Panc1 (cell line): ENCODE measurements around the gene PCNX2.

Source experiments
- CTCF ChIP-seq: fragments of 450-650 bp; IDR thresholded peaks from 2 replicates; pipeline ENCODE4 v1.5.1; 2017; ENCODE audit warnings: mild to moderate bottlenecking
- POLR2AphosphoS5 ChIP-seq: IDR thresholded peaks from 2 replicates; pipeline ENCODE4 v1.6.1; 2012; ENCODE audit warnings: mild to moderate bottlenecking, low read depth, low read length, moderate library complexity
- REST ChIP-seq, 2 experiments: IDR thresholded peaks; 2 replicates each; pipeline ENCODE4 v1.6.1; 2011 to 2012; ENCODE audit warnings: low read depth in 2 of 2, control low read depth in 1 of 2, low read length in 1 of 2, mild to moderate bottlenecking in 1 of 2, moderate library complexity in 1 of 2; ENCODE audit not compliant: insufficient read depth in 1 of 2
- TCF7L2 ChIP-seq: IDR thresholded peaks from 2 replicates; pipeline ENCODE4 v1.6.1; 2011; ENCODE audit warnings: mild to moderate bottlenecking, low read depth, low read length, inconsistent platforms

- no peak for TF ChIP-seq CTCF
- TF ChIP-seq REST (IDR thresholded peaks at IDR 0.05; ENCODE audit: insufficient read depth in 1 of 2, low read depth in 2 of 2, low read length in 1 of 2): no peak
- no peak for TF ChIP-seq POLR2AphosphoS5
- no peak for TF ChIP-seq TCF7L2
Observed at GRCh38 chr1:232962761-232963745, 332.5 kb downstream of the PCNX2 start.
